RPMI7951 (cell line): ENCODE data around the gene CCDC148. TPM values are rescaled to one million over a fixed set of nuclear protein-coding genes. Genes with fewer than 3 reads are reported as not detected.
A peak's percentile ranks its signal among the peaks of the same experiment; 100 is the strongest.

Experiments used
- DNase-seq: peaks from one replicate; pipeline ENCODE4 v3.0.0-alpha.2; 2012; ENCODE audit warnings: low read depth
- total RNA-seq: library from RNA; depleted of rRNA; stranded (reverse); fragments of >200 nt; shearing (Covaris generic); gene quantifications from 2 replicates; pipeline ENCODE4 v1.2.3, GENCODE V29; 2014

Gene CCDC148
- total RNA-seq, 1 experiment from 2014 or later, result 1.4 TPM

DNA sequence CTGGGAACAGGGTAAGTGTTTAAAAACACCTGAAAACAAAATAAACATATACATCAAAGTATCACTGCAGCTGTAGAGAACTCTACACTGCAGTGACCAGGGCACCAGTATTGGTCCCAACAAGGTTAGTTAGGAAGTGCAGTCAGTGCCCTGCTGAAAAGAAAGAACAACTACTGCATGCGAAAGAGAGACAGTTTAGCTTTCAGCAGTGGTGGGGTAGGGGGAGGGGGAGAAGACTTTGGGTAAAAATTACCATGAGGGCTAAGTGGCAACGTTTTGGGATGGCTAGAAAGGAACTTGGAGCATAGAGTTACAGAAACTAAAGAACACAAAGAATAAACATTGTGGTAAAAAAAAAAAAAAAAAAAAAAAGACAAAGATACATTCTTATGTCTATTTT lies 242.8 kb downstream of the CCDC148 start:
- DNase-seq, result no peak

GRCh38 chr2:158212301-158212700 lies 244.3 kb downstream of the CCDC148 start:
- no peak for DNase-seq

DNA sequence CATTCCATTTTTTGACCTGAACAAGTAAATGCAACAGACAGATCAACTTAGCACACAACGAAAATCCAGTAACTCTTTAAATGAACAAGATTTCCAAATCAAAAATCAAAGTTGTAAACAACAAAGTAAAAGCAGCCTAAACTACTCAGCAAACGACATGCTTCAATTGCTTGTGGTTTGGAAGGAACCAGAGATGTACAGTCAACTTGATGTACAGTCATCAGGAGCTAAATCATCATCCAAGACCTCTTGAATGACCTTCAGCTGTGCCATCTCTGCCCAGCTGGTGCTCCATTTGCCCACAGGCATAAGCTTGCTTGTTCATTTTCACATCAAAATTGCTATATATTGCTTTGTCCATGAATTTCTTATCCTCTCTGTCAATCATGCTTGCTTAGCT lies 245.1 kb downstream of the CCDC148 start:
- peak; percentile 66 for DNase-seq

DNA sequence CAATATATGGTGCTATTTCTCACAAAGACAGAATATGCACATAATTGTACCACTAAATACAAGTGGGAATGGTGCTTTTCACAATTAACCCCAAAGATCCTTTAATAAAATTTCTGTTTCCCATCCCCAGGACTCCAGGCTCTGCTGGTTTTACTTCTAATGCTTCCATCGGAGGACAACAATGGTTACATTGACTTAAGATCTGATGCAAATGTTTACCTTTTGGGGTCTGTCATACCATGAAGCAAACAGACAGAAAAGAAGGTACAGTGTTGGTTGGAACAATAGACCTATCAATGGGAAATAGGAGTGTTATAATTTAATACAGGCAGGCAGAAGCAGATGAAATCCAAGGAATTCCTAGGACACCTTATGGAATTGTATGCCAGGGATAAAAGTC lies 249.2 kb downstream of the CCDC148 start:
- DNase-seq, result no peak

- peak; percentile 18 for DNase-seq
Measured at GRCh38 chr2:158205215-158205614, 251.3 kb downstream of the CCDC148 start.

GRCh38 chr2:158204741-158205165 lies 251.8 kb downstream of the CCDC148 start:
- peak; percentile 11 for DNase-seq

DNA sequence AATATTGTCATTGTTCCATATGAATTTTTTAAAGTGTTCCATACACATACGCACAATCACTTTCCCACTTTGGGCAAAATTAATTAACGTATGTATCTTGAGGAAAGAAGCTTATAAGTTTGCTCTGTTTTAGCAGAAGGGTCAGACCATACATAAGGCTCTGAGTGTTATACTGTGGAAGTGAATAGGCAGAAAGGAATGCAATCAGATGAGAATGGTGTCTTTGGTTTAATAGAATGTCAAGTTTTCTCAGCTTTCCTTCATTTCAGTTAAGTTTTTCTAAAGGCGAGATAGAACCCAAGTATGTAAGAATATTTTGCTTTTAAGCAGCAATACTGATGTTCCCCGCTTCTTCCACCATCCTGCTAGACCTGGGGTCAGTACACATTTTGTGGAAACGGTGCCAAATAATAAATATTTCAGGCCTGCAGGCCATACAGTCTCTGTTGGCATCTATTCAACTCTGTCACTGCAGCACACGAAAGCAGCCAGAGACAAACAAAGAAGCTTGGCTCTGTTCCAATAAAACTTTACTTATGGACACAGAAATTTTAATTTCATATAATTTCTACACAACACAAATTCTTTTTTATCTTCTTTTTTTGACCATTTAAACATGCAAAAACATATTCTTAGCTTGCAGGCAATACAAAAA lies 254.3 kb downstream of the CCDC148 start:
- DNase-seq, result peak; percentile 37

- DNase-seq, result no peak
Measured at GRCh38 chr2:158199928-158200650, 256.5 kb downstream of the CCDC148 start.

GRCh38 chr2:158197940-158198339 lies 258.6 kb downstream of the CCDC148 start:
- DNase-seq, result no peak

- DNase-seq, result no peak
Measured at GRCh38 chr2:158194229-158194628, 262.3 kb downstream of the CCDC148 start.

GRCh38 chr2:158192515-158193443 lies 263.8 kb downstream of the CCDC148 start:
- no peak for DNase-seq

GRCh38 chr2:158191076-158191895 lies 265.3 kb downstream of the CCDC148 start:
- peak; percentile 30 for DNase-seq

DNA sequence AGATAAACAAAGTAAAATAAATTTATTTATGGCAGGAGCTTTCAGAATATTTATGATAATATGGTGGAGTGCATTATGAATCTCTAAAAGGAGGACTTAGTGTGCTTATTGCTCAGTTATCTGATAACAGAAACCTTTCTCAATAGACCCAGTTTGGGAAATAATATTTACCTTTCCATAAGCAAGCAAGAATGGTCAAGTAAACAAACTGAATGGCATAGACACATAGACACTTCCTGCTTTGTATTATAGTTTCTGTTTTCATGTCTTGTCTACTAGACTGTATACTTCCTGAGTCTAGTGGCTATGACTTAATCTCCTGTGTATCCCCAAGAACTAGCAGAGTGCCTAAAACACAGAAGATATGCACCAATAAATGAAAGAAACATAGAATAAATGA lies 267.0 kb downstream of the CCDC148 start:
- DNase-seq, result no peak

- DNase-seq, result no peak
Measured at GRCh38 chr2:158187908-158188307, 268.6 kb downstream of the CCDC148 start.

DNA sequence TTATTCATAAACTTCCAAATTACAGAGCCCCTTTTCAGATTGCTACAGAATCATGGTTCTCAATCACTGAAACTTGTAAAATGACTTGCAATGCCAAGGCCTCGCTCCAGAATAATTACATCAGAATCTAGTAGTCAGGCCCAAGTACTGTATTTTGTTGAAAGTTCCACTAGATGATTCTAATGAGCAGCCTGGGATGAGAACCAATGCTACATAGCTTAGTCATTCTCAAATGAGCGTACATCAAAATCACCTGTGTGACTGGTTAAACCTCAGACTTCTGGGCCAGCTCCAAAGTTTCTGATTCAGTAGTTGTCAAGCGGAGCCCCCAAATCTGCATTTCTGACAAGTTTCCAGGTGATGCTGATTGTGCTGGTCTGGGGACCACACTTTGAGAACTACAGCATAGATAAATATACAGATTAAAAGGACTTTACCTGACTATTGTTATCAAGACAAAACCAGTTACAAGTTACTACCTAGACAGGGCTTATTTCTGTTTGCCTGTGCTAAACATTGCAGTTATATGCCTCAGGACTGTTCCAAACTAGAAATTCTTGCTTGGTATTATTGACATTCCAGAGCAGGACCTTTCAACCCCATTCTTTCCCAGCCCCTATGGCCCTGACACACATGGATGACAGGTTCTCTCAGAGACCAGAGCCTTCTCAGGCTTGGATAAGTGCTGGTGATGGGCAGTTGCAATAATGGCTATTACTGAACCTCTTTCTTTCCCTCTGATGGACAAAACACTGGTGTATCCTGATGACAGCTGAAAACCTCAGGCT lies 271.8 kb downstream of the CCDC148 start:
- no peak for DNase-seq

- no peak for DNase-seq
Measured at GRCh38 chr2:158184001-158184400, 272.6 kb downstream of the CCDC148 start.

GRCh38 chr2:158182676-158183295 lies 273.8 kb downstream of the CCDC148 start:
- DNase-seq, result no peak

DNA sequence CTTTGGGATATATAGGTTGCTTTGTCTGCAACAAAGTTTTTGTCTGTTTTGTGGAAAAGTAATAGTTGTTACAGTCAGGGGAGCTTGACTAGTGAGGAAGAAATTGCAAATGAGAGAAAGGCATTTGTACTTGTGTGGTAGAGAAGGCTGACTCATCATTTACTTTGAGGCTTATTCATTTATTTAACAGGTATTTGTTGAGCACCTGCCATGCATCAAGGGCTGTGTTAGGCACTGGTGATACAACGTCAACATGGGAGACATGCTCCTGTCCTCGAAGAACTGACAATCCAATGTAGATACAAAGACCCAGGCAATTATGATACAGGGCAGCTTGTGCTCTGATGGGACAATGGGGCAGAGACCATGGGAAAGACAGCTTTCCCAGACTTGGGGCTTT lies 275.4 kb downstream of the CCDC148 start:
- no peak for DNase-seq

- DNase-seq, result peak; percentile 5
Measured at GRCh38 chr2:158179660-158180059, 276.9 kb downstream of the CCDC148 start.

- peak; percentile 16 for DNase-seq
Measured at GRCh38 chr2:158178646-158179045, 277.9 kb downstream of the CCDC148 start.
